ENCODE results near the gene SLC25A53. TPM values are rescaled to one million over a fixed set of nuclear protein-coding genes. Genes with fewer than 3 reads are reported as not detected.

Gene SLC25A53
- total and polyA plus RNA-seq, 2 experiments from 2014 or later, result 2.2 to 3.7 TPM

- H3K27me3 Mint-ChIP-seq (ENCODE audit: insufficient read depth, low read depth, poor library complexity), result no peaks in the 10 kb centered on the region
- H3K27me3 ChIP-seq (ENCODE audit: insufficient read depth), result no peaks in the 10 kb centered on the region
- no peak overlapping the region for H3K4me2 ChIP-seq
These were observed 33.0 kb upstream of the SLC25A53 start for GRCh38 chrX:104189837-104190236.

More at GRCh38 chrX:104189837-104190236, 33.0 kb upstream of the SLC25A53 start:
- DNase-seq (ENCODE audit: low spot score), result no peak
- Mint-ChIP-seq H3K4me3 (no peak overlapping the region), H3K36me3 (ENCODE audit: low read depth) (peaks cover 20% of the 10 kb centered on the region; the same call in 2 of the 3 replicates), H3K27ac (no peak overlapping the region), H3K4me1 (no peaks in the 10 kb centered on the region), H3K9me3 (no peaks in the 10 kb centered on the region)
- no peaks in the 10 kb centered on the region for H4K20me1 ChIP-seq (replicated peaks; ENCODE audit: insufficient read depth)
- no peak overlapping the region for H3K4me3 ChIP-seq
- H2AFZ ChIP-seq, result no peak overlapping the region
- H3K27ac ChIP-seq (ENCODE audit: low read depth), result no peak overlapping the region
- H3K4me1 ChIP-seq (ENCODE audit: insufficient read depth), result no peaks in the 10 kb centered on the region
- H3K9me2 ChIP-seq (ENCODE audit: insufficient read depth), result no peaks in the 10 kb centered on the region
- ATAC-seq, result no peak
- H3K36me3 ChIP-seq (ENCODE audit: insufficient read depth), result peaks cover 3% of the 10 kb centered on the region; the same call in 1 of the 2 replicates
- no peaks in the 10 kb centered on the region for H3K79me2 ChIP-seq (replicated peaks; ENCODE audit: insufficient read depth)
- H3F3A ChIP-seq (replicated peaks; ENCODE audit: low read depth), result no peaks in the 10 kb centered on the region
- TF ChIP-seq POLR2AphosphoS5 (IDR thresholded peaks at IDR 0.05; ENCODE audit: low read depth), result no peak
- TF ChIP-seq CTCF (conservative IDR thresholded peaks at IDR 0.05; ENCODE audit: low read depth in 2 of 2), result no peak
- no peak for TF ChIP-seq ZNF114 (CRISPR knock-in tag; IDR thresholded peaks at IDR 0.05)
- no peak for TF ChIP-seq ZNF331 (CRISPR knock-in tag; IDR thresholded peaks at IDR 0.05; ENCODE audit: low read depth)
- TF ChIP-seq CREB1 (CRISPR knock-in tag; IDR thresholded peaks at IDR 0.05; ENCODE audit: low read depth), result no peak
- no peak for TF ChIP-seq EZH2 (IDR thresholded peaks at IDR 0.05; ENCODE audit: low read depth, unreplicated experiment)
- TF ChIP-seq JUNB (IDR thresholded peaks at IDR 0.05; ENCODE audit: unreplicated experiment), result no peak
- TF ChIP-seq ZNF462 (CRISPR knock-in tag; IDR thresholded peaks at IDR 0.05), result no peak
- TF ChIP-seq ETS1 (IDR thresholded peaks at IDR 0.05), result no peak
- no peak for TF ChIP-seq EZH2phosphoT487 (IDR thresholded peaks at IDR 0.05; ENCODE audit: unreplicated experiment)
- no peak for TF ChIP-seq NANOG (IDR thresholded peaks at IDR 0.05; ENCODE audit: borderline replicate concordance)
- no peak for TF ChIP-seq REST (IDR thresholded peaks at IDR 0.05; ENCODE audit: unreplicated experiment)
- no peak for TF ChIP-seq STAT1 (IDR thresholded peaks at IDR 0.05; ENCODE audit: unreplicated experiment)
